ENCODE data around the gene PPP1R1C. TPM values are rescaled to one million over a fixed set of nuclear protein-coding genes. Genes with fewer than 3 reads are reported as not detected.

PPP1R1C gene
- polyA plus RNA-seq, 1 donor from 2014 or later, result not detected

DNA sequence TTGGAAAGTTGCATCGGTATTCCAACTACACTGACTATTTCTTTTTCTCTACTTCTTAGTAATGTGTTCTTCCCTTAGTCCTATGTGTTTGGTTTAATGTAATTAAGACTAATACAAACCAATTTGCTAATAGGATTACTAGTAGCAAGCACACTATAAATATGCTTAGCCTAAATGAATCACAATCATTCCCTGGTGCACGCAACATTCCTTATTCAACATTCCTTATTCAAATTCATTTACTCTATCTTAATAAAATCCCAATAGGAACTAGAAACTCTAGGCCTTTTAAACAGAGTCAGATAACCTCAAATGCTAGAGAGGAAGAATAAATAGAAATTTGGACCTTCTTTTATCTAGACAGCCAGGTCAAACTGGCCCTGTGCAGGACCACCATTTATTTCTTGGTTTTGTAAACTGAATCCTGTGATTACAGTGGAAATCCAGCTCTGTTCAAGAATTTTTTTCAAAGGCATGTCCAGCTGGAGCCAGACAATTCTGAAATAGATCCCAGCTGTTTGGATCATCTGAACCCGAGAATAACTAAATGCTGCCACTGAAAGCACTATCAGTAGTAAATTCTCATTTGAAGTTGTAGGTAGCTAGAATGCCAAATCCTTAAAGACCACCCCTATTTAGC is 103.1 kb downstream of the PPP1R1C start:
- Histone ChIP-seq H2AFZ (ENCODE audit: low read depth, low read length) (no peak overlapping the region), H3K4me2 (ENCODE audit: low read length) (no peak overlapping the region), H3K4me3 (ENCODE audit: low read length) (no peak overlapping the region), H3K36me3 (ENCODE audit: insufficient read depth, low read length) (no peaks in the 10 kb centered on the region), H3K79me2 (replicated peaks; ENCODE audit: insufficient read depth, low read length) (no peaks in the 10 kb centered on the region), H3K9me3 (ENCODE audit: low read length) (no peaks in the 10 kb centered on the region), H3K9ac (ENCODE audit: low read length) (no peak overlapping the region), H3K9me2 (ENCODE audit: insufficient read depth, low read length) (no peaks in the 10 kb centered on the region), H3F3A (ENCODE audit: insufficient read depth, low read length, poor library complexity, severe bottlenecking) (no peaks in the 10 kb centered on the region), H3K27ac (ENCODE audit: low read length) (no peak overlapping the region), H3K27me3 (ENCODE audit: insufficient read depth, low read depth, low read length) (no peaks in the 10 kb centered on the region), H4K20me1 (ENCODE audit: insufficient read depth) (no peaks in the 10 kb centered on the region)
- TF ChIP-seq MXI1 (conservative IDR thresholded peaks at IDR 0.05; ENCODE audit: poor library complexity, severe bottlenecking) (no peak), EZH2 (IDR thresholded peaks at IDR 0.05; ENCODE audit: borderline replicate concordance, insufficient read depth, low read length, poor library complexity, severe bottlenecking) (no peak), EP300 (conservative IDR thresholded peaks at IDR 0.05; ENCODE audit: poor library complexity, severe bottlenecking) (no peak), TAF1 (IDR thresholded peaks at IDR 0.05; ENCODE audit: low read depth) (no peak)
- TF ChIP-seq, protein P1, sequence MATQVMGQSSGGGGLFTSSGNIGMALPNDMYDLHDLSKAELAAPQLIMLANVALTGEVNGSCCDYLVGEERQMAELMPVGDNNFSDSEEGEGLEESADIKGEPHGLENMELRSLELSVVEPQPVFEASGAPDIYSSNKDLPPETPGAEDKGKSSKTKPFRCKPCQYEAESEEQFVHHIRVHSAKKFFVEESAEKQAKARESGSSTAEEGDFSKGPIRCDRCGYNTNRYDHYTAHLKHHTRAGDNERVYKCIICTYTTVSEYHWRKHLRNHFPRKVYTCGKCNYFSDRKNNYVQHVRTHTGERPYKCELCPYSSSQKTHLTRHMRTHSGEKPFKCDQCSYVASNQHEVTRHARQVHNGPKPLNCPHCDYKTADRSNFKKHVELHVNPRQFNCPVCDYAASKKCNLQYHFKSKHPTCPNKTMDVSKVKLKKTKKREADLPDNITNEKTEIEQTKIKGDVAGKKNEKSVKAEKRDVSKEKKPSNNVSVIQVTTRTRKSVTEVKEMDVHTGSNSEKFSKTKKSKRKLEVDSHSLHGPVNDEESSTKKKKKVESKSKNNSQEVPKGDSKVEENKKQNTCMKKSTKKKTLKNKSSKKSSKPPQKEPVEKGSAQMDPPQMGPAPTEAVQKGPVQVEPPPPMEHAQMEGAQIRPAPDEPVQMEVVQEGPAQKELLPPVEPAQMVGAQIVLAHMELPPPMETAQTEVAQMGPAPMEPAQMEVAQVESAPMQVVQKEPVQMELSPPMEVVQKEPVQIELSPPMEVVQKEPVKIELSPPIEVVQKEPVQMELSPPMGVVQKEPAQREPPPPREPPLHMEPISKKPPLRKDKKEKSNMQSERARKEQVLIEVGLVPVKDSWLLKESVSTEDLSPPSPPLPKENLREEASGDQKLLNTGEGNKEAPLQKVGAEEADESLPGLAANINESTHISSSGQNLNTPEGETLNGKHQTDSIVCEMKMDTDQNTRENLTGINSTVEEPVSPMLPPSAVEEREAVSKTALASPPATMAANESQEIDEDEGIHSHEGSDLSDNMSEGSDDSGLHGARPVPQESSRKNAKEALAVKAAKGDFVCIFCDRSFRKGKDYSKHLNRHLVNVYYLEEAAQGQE (IDR thresholded peaks at IDR 0.05; ENCODE audit: borderline replicate concordance), result no peak
- TF ChIP-seq, protein P2, sequence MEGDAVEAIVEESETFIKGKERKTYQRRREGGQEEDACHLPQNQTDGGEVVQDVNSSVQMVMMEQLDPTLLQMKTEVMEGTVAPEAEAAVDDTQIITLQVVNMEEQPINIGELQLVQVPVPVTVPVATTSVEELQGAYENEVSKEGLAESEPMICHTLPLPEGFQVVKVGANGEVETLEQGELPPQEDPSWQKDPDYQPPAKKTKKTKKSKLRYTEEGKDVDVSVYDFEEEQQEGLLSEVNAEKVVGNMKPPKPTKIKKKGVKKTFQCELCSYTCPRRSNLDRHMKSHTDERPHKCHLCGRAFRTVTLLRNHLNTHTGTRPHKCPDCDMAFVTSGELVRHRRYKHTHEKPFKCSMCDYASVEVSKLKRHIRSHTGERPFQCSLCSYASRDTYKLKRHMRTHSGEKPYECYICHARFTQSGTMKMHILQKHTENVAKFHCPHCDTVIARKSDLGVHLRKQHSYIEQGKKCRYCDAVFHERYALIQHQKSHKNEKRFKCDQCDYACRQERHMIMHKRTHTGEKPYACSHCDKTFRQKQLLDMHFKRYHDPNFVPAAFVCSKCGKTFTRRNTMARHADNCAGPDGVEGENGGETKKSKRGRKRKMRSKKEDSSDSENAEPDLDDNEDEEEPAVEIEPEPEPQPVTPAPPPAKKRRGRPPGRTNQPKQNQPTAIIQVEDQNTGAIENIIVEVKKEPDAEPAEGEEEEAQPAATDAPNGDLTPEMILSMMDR (IDR thresholded peaks at IDR 0.05; ENCODE audit: poor library complexity, severe bottlenecking), result no peak

DNA sequence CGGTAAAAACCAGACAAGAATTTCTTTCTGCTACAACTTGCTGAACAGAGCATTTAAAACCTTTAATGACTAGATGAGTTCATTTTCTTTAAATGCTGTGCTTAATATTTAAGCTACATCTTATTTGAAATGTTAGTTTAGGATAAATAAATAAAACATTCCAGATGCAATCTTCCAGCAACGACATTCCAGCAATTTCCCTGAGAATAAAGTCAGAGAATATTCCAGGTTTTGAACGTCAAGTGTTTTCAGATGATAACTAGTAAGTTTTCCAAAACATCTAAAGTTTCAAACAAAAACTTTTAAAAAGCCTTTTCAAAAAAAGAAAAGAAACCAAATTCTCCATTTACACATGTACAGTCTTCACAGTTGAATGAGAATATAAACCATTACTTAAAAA is 104.8 kb downstream of the PPP1R1C start:
- no peak overlapping the region for H3K4me2 ChIP-seq (ENCODE audit: low read length)
- H3K9ac ChIP-seq (ENCODE audit: low read length), result no peak overlapping the region
- H3K27ac ChIP-seq (ENCODE audit: low read length), result no peak overlapping the region
- no peaks in the 10 kb centered on the region for H3K79me2 ChIP-seq (replicated peaks; ENCODE audit: insufficient read depth, low read length)
- H3K9me3 ChIP-seq (ENCODE audit: low read length), result no peaks in the 10 kb centered on the region
- TF ChIP-seq EZH2 (IDR thresholded peaks at IDR 0.05; ENCODE audit: borderline replicate concordance, insufficient read depth, low read length, poor library complexity, severe bottlenecking) (no peak), MXI1 (conservative IDR thresholded peaks at IDR 0.05; ENCODE audit: poor library complexity, severe bottlenecking) (no peak), POLR2AphosphoS5 (IDR thresholded peaks at IDR 0.05) (no peak), EP300 (conservative IDR thresholded peaks at IDR 0.05; ENCODE audit: poor library complexity, severe bottlenecking) (no peak), TAF1 (IDR thresholded peaks at IDR 0.05; ENCODE audit: low read depth) (no peak), RAD21 (conservative IDR thresholded peaks at IDR 0.05) (no peak), SMC3 (conservative IDR thresholded peaks at IDR 0.05; ENCODE audit: poor library complexity) (no peak)
- TF ChIP-seq, protein P1 (IDR thresholded peaks at IDR 0.05; ENCODE audit: borderline replicate concordance), result no peak
- TF ChIP-seq, protein P2 (IDR thresholded peaks at IDR 0.05; ENCODE audit: poor library complexity, severe bottlenecking), result no peak
- no peak overlapping the region for H2AFZ ChIP-seq (ENCODE audit: low read depth, low read length)
- no peak overlapping the region for H3K4me3 ChIP-seq (ENCODE audit: low read length)
- no peaks in the 10 kb centered on the region for H3K27me3 ChIP-seq (ENCODE audit: insufficient read depth, low read depth, low read length)
- H4K20me1 ChIP-seq (ENCODE audit: insufficient read depth), result no peaks in the 10 kb centered on the region
- H3F3A ChIP-seq (ENCODE audit: insufficient read depth, low read length, poor library complexity, severe bottlenecking), result no peaks in the 10 kb centered on the region
- no peaks in the 10 kb centered on the region for H3K36me3 ChIP-seq (ENCODE audit: insufficient read depth, low read length)
- H3K9me2 ChIP-seq (ENCODE audit: insufficient read depth, low read length), result no peaks in the 10 kb centered on the region

All from neural cell (in vitro differentiated cells).